Ectodermal cell (in vitro differentiated cells): Measurements from ENCODE around the gene CD1B.

Source experiments
- H3K27ac ChIP-seq: 2 replicates; pipeline ENCODE4 v1.7.0; 2013; ENCODE audit warnings: mild to moderate bottlenecking, low read depth, low read length; ENCODE audit not compliant: insufficient read depth, poor library complexity, severe bottlenecking
- H3K27me3 ChIP-seq: 2 replicates; pipeline ENCODE4 v1.7.0; 2013; ENCODE audit warnings: mild to moderate bottlenecking, low read length; ENCODE audit not compliant: insufficient read depth, control insufficient read depth, poor library complexity, severe bottlenecking
- H3K36me3 ChIP-seq: one replicate; pipeline ENCODE4 v1.7.0; 2013; ENCODE audit warnings: low read length; ENCODE audit not compliant: control insufficient read depth, insufficient read depth
- H3K4me1 ChIP-seq: one replicate; pipeline ENCODE4 v1.7.0; 2013; ENCODE audit warnings: low read length; ENCODE audit not compliant: control insufficient read depth, insufficient read depth
- H3K4me3 ChIP-seq: 2 replicates; pipeline ENCODE4 v1.7.0; 2013; ENCODE audit warnings: low read depth, low read length, control low read depth; ENCODE audit not compliant: insufficient read depth
- H3K9me3 ChIP-seq: 2 replicates; pipeline ENCODE4 v1.7.0; 2013; ENCODE audit warnings: mild to moderate bottlenecking, low read length, moderate library complexity; ENCODE audit not compliant: control insufficient read depth
- WGBS, 2 experiments: methylation state at CpG; one replicate each; pipeline ENCODE4 v1.1.7; 2013; ENCODE audit warnings: missing lambda C conversion rate in 2 of 2; 5-methylcytosine and 5-hydroxymethylcytosine counted together

Gene CD1B

GRCh38 chr1:158329300-158329699 lies 2.0 kb downstream of the CD1B start:
- H3K9me3 ChIP-seq, result no peaks in the 10 kb centered on the region
- no peaks in the 10 kb centered on the region for H3K4me1 ChIP-seq
- 91 to 98% methylated on average over 7 of the region's 7 CpGs for WGBS, 2 experiments
- H3K27ac ChIP-seq, result no peak overlapping the region
- no peaks in the 10 kb centered on the region for H3K27me3 ChIP-seq
- H3K4me3 ChIP-seq, result no peak overlapping the region
- H3K36me3 ChIP-seq, result no peaks in the 10 kb centered on the region

DNA sequence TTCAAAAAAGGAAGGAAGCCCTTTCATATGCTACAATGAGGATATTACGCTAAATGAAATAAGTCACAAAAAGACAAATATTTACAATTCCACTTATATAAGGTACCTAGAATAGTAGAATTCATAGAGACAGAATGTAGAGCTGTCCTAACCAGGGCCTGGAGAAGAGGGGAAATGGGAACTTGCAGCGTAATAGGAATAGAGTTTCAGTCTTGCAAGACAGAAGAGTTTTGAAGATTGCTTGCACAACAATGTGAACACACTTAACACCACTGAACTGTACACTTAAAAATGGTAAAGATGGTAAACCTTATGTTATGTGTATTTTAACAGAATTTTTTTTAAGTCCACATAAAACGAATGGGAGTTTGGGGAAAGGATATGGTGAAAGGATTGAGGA lies 2.9 kb downstream of the CD1B start:
- H3K9me3 ChIP-seq, result no peaks in the 10 kb centered on the region
- WGBS, 2 experiments, result 77 to 95% methylated on average over 1 to 2 of the region's 3 CpGs
- no peaks in the 10 kb centered on the region for H3K27me3 ChIP-seq
- no peaks in the 10 kb centered on the region for H3K4me1 ChIP-seq
- no peaks in the 10 kb centered on the region for H3K36me3 ChIP-seq
- H3K27ac ChIP-seq, result no peak overlapping the region
- no peak overlapping the region for H3K4me3 ChIP-seq

DNA sequence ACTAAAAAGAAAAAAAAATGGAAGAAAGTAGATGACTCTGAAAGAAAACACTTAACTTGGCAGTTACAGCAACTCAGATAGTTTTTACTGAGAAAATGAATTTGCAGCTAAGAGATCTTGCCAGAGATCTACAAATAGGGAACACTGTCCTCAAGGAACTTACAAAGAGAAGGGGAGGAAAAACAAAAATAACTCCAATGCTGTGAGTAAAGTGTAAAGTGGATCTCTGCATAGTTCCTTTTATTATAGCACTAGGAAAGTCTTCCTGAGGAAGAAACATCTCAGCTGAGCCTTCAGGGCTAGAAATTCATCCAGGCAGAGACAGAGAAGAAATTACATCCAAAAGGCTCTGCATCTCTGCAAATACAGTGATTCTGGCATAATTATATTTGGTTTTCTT lies 3.9 kb downstream of the CD1B start:
- Histone ChIP-seq H3K4me3 (no peak overlapping the region), H3K36me3 (no peaks in the 10 kb centered on the region), H3K4me1 (no peaks in the 10 kb centered on the region), H3K27me3 (no peaks in the 10 kb centered on the region), H3K27ac (no peak overlapping the region), H3K9me3 (no peaks in the 10 kb centered on the region)

GRCh38 chr1:158324395-158324794 lies 6.9 kb downstream of the CD1B start:
- no peaks in the 10 kb centered on the region for H3K9me3 ChIP-seq
- no peak overlapping the region for H3K4me3 ChIP-seq
- no peaks in the 10 kb centered on the region for H3K27me3 ChIP-seq
- no peaks in the 10 kb centered on the region for H3K4me1 ChIP-seq
- WGBS, 2 experiments, result 92 to 100% methylated on average over 3 to 4 of the region's 4 CpGs
- H3K27ac ChIP-seq, result no peak overlapping the region
- H3K36me3 ChIP-seq, result no peaks in the 10 kb centered on the region

GRCh38 chr1:158323866-158324265 lies 7.5 kb downstream of the CD1B start:
- Histone ChIP-seq H3K27ac (no peak overlapping the region), H3K4me1 (no peaks in the 10 kb centered on the region), H3K36me3 (no peaks in the 10 kb centered on the region), H3K27me3 (no peaks in the 10 kb centered on the region), H3K4me3 (no peak overlapping the region), H3K9me3 (no peaks in the 10 kb centered on the region)
- WGBS, 2 experiments, result 94 to 97% methylated on average over 1 of the region's 1 CpG

- H3K4me3 ChIP-seq, result no peak overlapping the region
- H3K36me3 ChIP-seq, result no peaks in the 10 kb centered on the region
- H3K27me3 ChIP-seq, result no peaks in the 10 kb centered on the region
- H3K27ac ChIP-seq, result no peak overlapping the region
- H3K9me3 ChIP-seq, result no peaks in the 10 kb centered on the region
- H3K4me1 ChIP-seq, result no peaks in the 10 kb centered on the region
- 100% methylated on average over 1 to 2 of the region's 2 CpGs for WGBS, 2 experiments
These were observed 20.3 kb downstream of the CD1B start for GRCh38 chr1:158311066-158311465.

GRCh38 chr1:158310623-158311022 lies 20.7 kb downstream of the CD1B start:
- 95 to 100% methylated on average over 1 of the region's 1 CpG for WGBS, 2 experiments
- no peaks in the 10 kb centered on the region for H3K27me3 ChIP-seq
- no peaks in the 10 kb centered on the region for H3K36me3 ChIP-seq
- H3K9me3 ChIP-seq, result no peaks in the 10 kb centered on the region
- no peak overlapping the region for H3K27ac ChIP-seq
- no peaks in the 10 kb centered on the region for H3K4me1 ChIP-seq
- H3K4me3 ChIP-seq, result no peak overlapping the region

DNA sequence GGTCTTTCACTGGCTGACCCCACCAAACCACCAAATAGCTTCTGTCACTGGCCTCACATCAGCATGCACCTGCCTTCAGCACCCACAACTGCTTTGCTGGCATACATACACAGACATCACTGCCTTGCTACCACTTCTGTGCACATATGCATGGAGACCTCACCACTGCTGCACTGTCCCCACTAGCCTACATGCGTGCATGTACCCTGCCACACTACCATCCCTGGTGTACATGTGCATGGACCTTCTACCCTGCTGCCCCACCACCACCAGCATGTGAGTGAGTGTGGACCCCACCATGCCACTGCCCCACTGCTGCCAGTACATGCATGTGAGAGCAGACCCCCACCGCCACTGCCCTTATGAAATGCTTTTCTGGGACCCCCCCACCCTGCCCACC lies 35.5 kb downstream of the CD1B start:
- Histone ChIP-seq H3K27me3 (no peaks in the 10 kb centered on the region), H3K27ac (no peak overlapping the region), H3K9me3 (no peaks in the 10 kb centered on the region), H3K36me3 (no peaks in the 10 kb centered on the region), H3K4me3 (no peak overlapping the region), H3K4me1 (no peaks in the 10 kb centered on the region)
- 91 to 94% methylated on average over 2 of the region's 2 CpGs for WGBS, 2 experiments

DNA sequence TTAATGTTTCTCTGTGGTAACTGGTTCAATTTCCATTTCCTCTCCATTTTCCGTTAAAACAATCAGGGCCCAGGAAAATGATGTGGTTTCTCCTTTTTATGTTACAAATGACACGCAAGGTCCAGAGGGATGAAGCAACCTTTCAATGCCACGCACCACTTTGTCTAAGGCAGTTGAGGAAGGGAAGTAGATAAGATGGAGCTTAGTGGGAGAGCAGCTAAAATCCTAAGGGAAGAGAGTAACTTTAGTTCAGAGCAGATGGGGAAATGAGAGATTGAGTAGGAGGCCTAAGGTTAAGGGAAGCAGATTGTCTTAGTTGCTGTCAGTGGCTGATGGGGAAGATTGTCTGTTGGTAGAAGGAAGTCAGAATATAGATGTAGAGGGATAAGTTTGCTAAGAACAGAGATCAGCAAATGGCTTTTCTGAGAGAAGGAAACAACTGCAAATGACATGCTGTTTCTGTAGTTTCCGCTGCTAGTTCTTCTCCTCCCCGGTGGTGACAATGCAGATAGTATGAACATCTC lies 40.9 kb downstream of the CD1B start:
- Histone ChIP-seq H3K4me3 (no peak overlapping the region), H3K9me3 (no peaks in the 10 kb centered on the region), H3K4me1 (no peaks in the 10 kb centered on the region), H3K27ac (no peak overlapping the region), H3K27me3 (no peaks in the 10 kb centered on the region), H3K36me3 (no peaks in the 10 kb centered on the region)
- 95 to 98% methylated on average over 5 of the region's 5 CpGs for WGBS, 2 experiments

GRCh38 chr1:158289811-158290210 lies 41.5 kb downstream of the CD1B start, which contains the start of gene CD1C:
Gene CD1C (plus strand): TSS chr1:158289923. CDS start chr1:158290065, 142 bp downstream.
- 92 to 94% methylated on average over 4 of the region's 4 CpGs for WGBS, 2 experiments
- Histone ChIP-seq H3K4me3 (no peak within 1 kb of the TSS), H3K27me3 (no peaks in the 10 kb centered on the region), H3K9me3 (no peaks in the 10 kb centered on the region), H3K27ac (no peak within 1 kb of the TSS), H3K36me3 (no peaks in the 10 kb centered on the region), H3K4me1 (no peaks in the 10 kb centered on the region)

- Histone ChIP-seq H3K27me3 (no peaks in the 10 kb centered on the region), H3K4me1 (no peaks in the 10 kb centered on the region)
- 100% methylated on average over 1 of the region's 1 CpG for WGBS, 2 experiments
These were observed 44.4 kb downstream of the CD1B start for GRCh38 chr1:158286941-158287346.

More at GRCh38 chr1:158286941-158287346, 44.4 kb downstream of the CD1B start:
- Histone ChIP-seq H3K4me3 (no peak overlapping the region), H3K9me3 (no peaks in the 10 kb centered on the region), H3K27ac (no peak overlapping the region), H3K36me3 (no peaks in the 10 kb centered on the region)
